SIG-M5 (cell line): ENCODE results near the gene SIAE.
A peak's percentile ranks its signal among the peaks of the same experiment; 100 is the strongest.

Experiments used
- DNase-seq: peaks from one replicate; lab custom pipeline; 2025; lab: John Stamatoyannopoulos, UW

The SIAE gene

GRCh38 chr11:124673333-124674167 lies at the start of gene SIAE, which contains the start of gene SPA17:
Gene SIAE (minus strand): TSS chr11:124673739. CDS start chr11:124673708, 31 bp downstream.
Gene SPA17 (plus strand): TSS chr11:124673904. CDS start chr11:124675265, 1,361 bp downstream.
- peak; percentile 57 for DNase-seq

- DNase-seq, result no peak
These were observed 48.6 kb upstream of the SIAE start for GRCh38 chr11:124722176-124722575.

- DNase-seq, result no peak
These were observed 46.0 kb upstream of the SIAE start for GRCh38 chr11:124719534-124719933.

GRCh38 chr11:124718801-124719200 lies 45.3 kb upstream of the SIAE start:
- no peak for DNase-seq

GRCh38 chr11:124717786-124718651 lies 44.5 kb upstream of the SIAE start:
- no peak for DNase-seq

GRCh38 chr11:124717421-124717785 lies 43.9 kb upstream of the SIAE start:
- no peak for DNase-seq

GRCh38 chr11:124716591-124716990 lies 43.1 kb upstream of the SIAE start:
- no peak for DNase-seq

- no peak for DNase-seq
These were observed 38.9 kb upstream of the SIAE start for GRCh38 chr11:124712392-124712791.

- no peak for DNase-seq
These were observed 34.3 kb upstream of the SIAE start for GRCh38 chr11:124707829-124708228.

GRCh38 chr11:124700028-124700427 lies 26.5 kb upstream of the SIAE start:
- no peak for DNase-seq

- no peak for DNase-seq
These were observed 26.0 kb upstream of the SIAE start for GRCh38 chr11:124699547-124699946.

- DNase-seq, result no peak
These were observed 19.6 kb upstream of the SIAE start for GRCh38 chr11:124693142-124693541.

- no peak for DNase-seq
These were observed 8.9 kb upstream of the SIAE start for GRCh38 chr11:124682443-124682842.

- no peak for DNase-seq
These were observed 7.9 kb upstream of the SIAE start for GRCh38 chr11:124681421-124681820.

- DNase-seq, result no peak
These were observed 4.9 kb upstream of the SIAE start for GRCh38 chr11:124678416-124678815.

- DNase-seq, result no peak
These were observed 2.8 kb upstream of the SIAE start for GRCh38 chr11:124676386-124676785.

- DNase-seq, result no peak
These were observed 1.0 kb upstream of the SIAE start for GRCh38 chr11:124674571-124674970.

- no peak for DNase-seq
These were observed 604 bp upstream of the SIAE start for GRCh38 chr11:124674168-124674517.

- DNase-seq, result no peak
These were observed 863 bp downstream of the SIAE start for GRCh38 chr11:124672536-124673215.

GRCh38 chr11:124670732-124671131 lies 2.8 kb downstream of the SIAE start:
- peak; percentile 59 for DNase-seq

- no peak for DNase-seq
These were observed 4.3 kb downstream of the SIAE start for GRCh38 chr11:124669193-124669592.

- DNase-seq, result no peak
These were observed 5.9 kb downstream of the SIAE start for GRCh38 chr11:124667601-124668000.
